MCF 10A (cell line): ENCODE results near the gene ERCC8. TPM values are rescaled to one million over a fixed set of nuclear protein-coding genes. Genes with fewer than 3 reads are reported as not detected.
A peak's percentile ranks its signal among the peaks of the same experiment; 100 is the strongest.

Source experiments
- BruUV-seq: library from RNA; stranded (reverse); fragments of 400-500 nt; replicated peaks from 2 replicates; lab custom pipeline; 2021; lab: Mats Ljungman, UMichigan
- CTCF ChIA-PET: fragments of 300-600 bp; sonication (Branson Sonifier 250); formaldehyde crosslinking; extraction: SDS; loops from one replicate; lab custom pipeline; 2021; ENCODE audit warnings: antibody characterized with exemption, inconsistent platforms; lab: Yijun Ruan, JAX
- POLR2A ChIA-PET: fragments of 300-600, 350-650 bp; sonication (Branson Sonifier 250); formaldehyde crosslinking; extraction: SDS; loops from one replicate; lab custom pipeline; 2020; ENCODE audit warnings: antibody characterized with exemption, inconsistent platforms; lab: Yijun Ruan, JAX
- DNase-seq: peaks from one replicate; pipeline ENCODE4 v3.0.0-alpha.2; 2018; ENCODE audit not compliant: unreplicated experiment
- H3K27ac Mint-ChIP-seq: one replicate; pipeline ENCODE4 v1.8.0; 2022; ENCODE audit warnings: mild to moderate bottlenecking, low read depth, mixed read lengths; ENCODE audit not compliant: unreplicated experiment
- H3K27me3 Mint-ChIP-seq: one replicate; pipeline ENCODE4 v1.8.0; 2022; ENCODE audit warnings: mixed read lengths; ENCODE audit not compliant: insufficient read depth, unreplicated experiment
- H3K36me3 Mint-ChIP-seq: one replicate; pipeline ENCODE4 v1.8.0; 2022; ENCODE audit warnings: mild to moderate bottlenecking, moderate library complexity, mixed read lengths; ENCODE audit not compliant: insufficient read depth, unreplicated experiment
- H3K4me1 Mint-ChIP-seq: one replicate; pipeline ENCODE4 v1.8.0; 2022; ENCODE audit warnings: mixed read lengths; ENCODE audit not compliant: insufficient read depth, unreplicated experiment
- H3K4me3 Mint-ChIP-seq: one replicate; pipeline ENCODE4 v1.8.0; 2022; ENCODE audit warnings: mild to moderate bottlenecking, moderate library complexity, mixed read lengths; ENCODE audit not compliant: unreplicated experiment
- H3K9me3 Mint-ChIP-seq: one replicate; pipeline ENCODE4 v1.8.0; 2022; ENCODE audit warnings: mixed read lengths; ENCODE audit not compliant: unreplicated experiment
- intact Hi-C: fragments of 100-400 bp; cut with micrococcal nuclease; formaldehyde crosslinking; loops from 2 replicates; pipeline ENCODE4 v1.14.1; 2022
- total RNA-seq: library from RNA; stranded (reverse); gene quantifications from 2 replicates; pipeline ENCODE4 v1.2.3, GENCODE V29; 2022
- TF ChIP-seq, protein P1 (sequence below): fragments of 200-600 bp; IDR thresholded peaks from one replicate; pipeline ENCODE4 v1.8.0; 2022; ENCODE audit warnings: antibody characterized with exemption, mild to moderate bottlenecking; ENCODE audit not compliant: unreplicated experiment

Gene ERCC8
- total RNA-seq, 1 experiment from 2014 or later: 17.2 TPM

- no peak for DNase-seq
- CTCF ChIA-PET: interaction anchor here (0.7 to 2.2 kb wide), 4 partner anchors 16 to 163 kb away, joined by 3 to 12 read pairs (median 4); partner anchors contain the start of gene DEPDC1B
- no TSS peak for BruUV-seq
- H3K9me3 Mint-ChIP-seq: no peaks in the 10 kb centered on the region
- no peak overlapping the region for H3K4me3 Mint-ChIP-seq
- no peaks in the 10 kb centered on the region for H3K27me3 Mint-ChIP-seq
- no peak overlapping the region for H3K27ac Mint-ChIP-seq
- no peaks in the 10 kb centered on the region for H3K36me3 Mint-ChIP-seq
- TF ChIP-seq, protein P1, sequence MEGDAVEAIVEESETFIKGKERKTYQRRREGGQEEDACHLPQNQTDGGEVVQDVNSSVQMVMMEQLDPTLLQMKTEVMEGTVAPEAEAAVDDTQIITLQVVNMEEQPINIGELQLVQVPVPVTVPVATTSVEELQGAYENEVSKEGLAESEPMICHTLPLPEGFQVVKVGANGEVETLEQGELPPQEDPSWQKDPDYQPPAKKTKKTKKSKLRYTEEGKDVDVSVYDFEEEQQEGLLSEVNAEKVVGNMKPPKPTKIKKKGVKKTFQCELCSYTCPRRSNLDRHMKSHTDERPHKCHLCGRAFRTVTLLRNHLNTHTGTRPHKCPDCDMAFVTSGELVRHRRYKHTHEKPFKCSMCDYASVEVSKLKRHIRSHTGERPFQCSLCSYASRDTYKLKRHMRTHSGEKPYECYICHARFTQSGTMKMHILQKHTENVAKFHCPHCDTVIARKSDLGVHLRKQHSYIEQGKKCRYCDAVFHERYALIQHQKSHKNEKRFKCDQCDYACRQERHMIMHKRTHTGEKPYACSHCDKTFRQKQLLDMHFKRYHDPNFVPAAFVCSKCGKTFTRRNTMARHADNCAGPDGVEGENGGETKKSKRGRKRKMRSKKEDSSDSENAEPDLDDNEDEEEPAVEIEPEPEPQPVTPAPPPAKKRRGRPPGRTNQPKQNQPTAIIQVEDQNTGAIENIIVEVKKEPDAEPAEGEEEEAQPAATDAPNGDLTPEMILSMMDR: no peak
- intact Hi-C loops: loop anchor here (5.0 kb wide), 2 partner anchors 144 to 164 kb away; no protein-coding TSS in a partner anchor
- POLR2A ChIA-PET: interaction anchor here (0.9 kb wide), 1 partner anchor 140 kb away, joined by 3 read pairs; no protein-coding TSS in a partner anchor
- H3K4me1 Mint-ChIP-seq: peaks cover 23% of the 10 kb centered on the region
These were observed 103.5 kb downstream of the ERCC8 start for GRCh38 chr5:60841361-60841760.

DNA sequence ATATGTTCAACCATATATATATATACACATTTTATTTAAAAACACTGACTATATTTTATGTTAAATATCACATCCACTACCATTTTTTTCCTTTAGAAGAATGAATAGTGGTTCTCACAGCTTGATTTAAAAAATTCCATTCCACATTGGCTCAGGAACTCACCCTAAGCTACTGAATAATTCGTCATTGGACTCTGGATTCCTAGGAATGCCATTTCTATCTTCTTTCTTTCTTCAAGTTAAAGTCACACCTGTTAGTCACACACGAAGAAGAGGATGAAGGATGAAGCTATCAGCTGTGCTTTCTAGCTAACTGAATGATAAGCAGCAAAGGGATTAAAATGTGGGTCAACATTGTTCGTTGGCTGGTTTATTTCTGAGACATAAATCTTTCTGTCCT, 108.7 kb downstream of the ERCC8 start:
- DNase-seq: no peak
- H3K27me3 Mint-ChIP-seq: no peaks in the 10 kb centered on the region
- BruUV-seq: no TSS peak
- no peaks in the 10 kb centered on the region for H3K36me3 Mint-ChIP-seq
- CTCF ChIA-PET: interaction anchor here (0.6 kb wide), 1 partner anchor 75 kb away, joined by 3 read pairs; no protein-coding TSS in a partner anchor
- no peaks in the 10 kb centered on the region for H3K9me3 Mint-ChIP-seq
- TF ChIP-seq, protein P1: no peak
- H3K27ac Mint-ChIP-seq: no peak overlapping the region
- intact Hi-C loops: no loop called here
- H3K4me3 Mint-ChIP-seq: no peak overlapping the region
- POLR2A ChIA-PET: no interaction called here
- peaks cover 11% of the 10 kb centered on the region for H3K4me1 Mint-ChIP-seq

DNA sequence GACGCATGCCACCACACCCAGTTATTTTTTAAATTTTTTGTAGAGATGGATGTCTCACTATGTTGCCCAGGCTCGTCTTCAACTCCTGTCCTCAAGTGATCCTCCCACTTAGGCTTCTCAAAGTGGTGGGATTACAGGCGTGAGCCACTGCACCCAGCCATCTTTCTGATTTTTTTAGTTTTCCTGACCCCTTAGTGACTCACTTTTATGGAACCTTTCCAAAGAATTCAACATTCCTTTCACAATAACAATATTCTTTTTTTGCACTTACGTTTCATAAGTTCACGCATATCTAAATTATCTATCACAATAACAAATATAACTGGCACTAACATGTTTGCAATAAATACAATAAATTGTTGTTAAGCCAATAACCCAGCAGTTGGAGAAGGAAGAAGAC, 109.3 kb downstream of the ERCC8 start:
- CTCF ChIA-PET: interaction anchor here (0.6 to 1.3 kb wide), 6 partner anchors 11 to 1099 kb away, joined by 3 to 4 read pairs (median 4); no protein-coding TSS in a partner anchor
- BruUV-seq: no TSS peak
- peak; percentile 43 for DNase-seq
- H3K27me3 Mint-ChIP-seq: no peaks in the 10 kb centered on the region
- H3K9me3 Mint-ChIP-seq: no peaks in the 10 kb centered on the region
- H3K4me3 Mint-ChIP-seq: no peak overlapping the region
- TF ChIP-seq, protein P1: no peak
- H3K4me1 Mint-ChIP-seq: peaks cover 11% of the 10 kb centered on the region
- H3K27ac Mint-ChIP-seq: no peak overlapping the region
- POLR2A ChIA-PET: interaction anchor here (2.1 kb wide), 1 partner anchor 9 kb away, joined by 10 read pairs; the partner anchor contains the start of gene ELOVL7
- intact Hi-C loops: no loop called here
- no peaks in the 10 kb centered on the region for H3K36me3 Mint-ChIP-seq

- ChIA-PET CTCF (interaction anchor here (0.6 to 1.2 kb wide), 3 partner anchors 9 to 1023 kb away, joined by 3 to 9 read pairs (median 3); no protein-coding TSS in a partner anchor), POLR2A (interaction anchor here (2.1 kb wide), 1 partner anchor 11 kb away, joined by 10 read pairs; the partner anchor contains the start of gene ELOVL7)
- Mint-ChIP-seq H3K4me3 (no peak overlapping the region), H3K9me3 (no peaks in the 10 kb centered on the region), H3K4me1 (peaks cover 23% of the 10 kb centered on the region), H3K27me3 (no peaks in the 10 kb centered on the region), H3K27ac (no peak overlapping the region), H3K36me3 (no peaks in the 10 kb centered on the region)
- intact Hi-C loops: no loop called here
- no TSS peak for BruUV-seq
- TF ChIP-seq, protein P1: no peak
- no peak for DNase-seq
These were observed 111.3 kb downstream of the ERCC8 start for GRCh38 chr5:60833520-60833919.
